VCaP (cell line): ENCODE data around the gene PFKP.

Experiments
- H3K27ac ChIP-seq: fragments of 450-650 bp; 2 replicates; pipeline ENCODE4 v1.5.1; 2017
- TF ChIP-seq, protein P1 (sequence below): fragments of 450-650 bp; conservative IDR thresholded peaks from 2 replicates; pipeline ENCODE4 v1.5.1; 2017; ENCODE audit warnings: mild to moderate bottlenecking, moderate library complexity

PFKP gene

DNA sequence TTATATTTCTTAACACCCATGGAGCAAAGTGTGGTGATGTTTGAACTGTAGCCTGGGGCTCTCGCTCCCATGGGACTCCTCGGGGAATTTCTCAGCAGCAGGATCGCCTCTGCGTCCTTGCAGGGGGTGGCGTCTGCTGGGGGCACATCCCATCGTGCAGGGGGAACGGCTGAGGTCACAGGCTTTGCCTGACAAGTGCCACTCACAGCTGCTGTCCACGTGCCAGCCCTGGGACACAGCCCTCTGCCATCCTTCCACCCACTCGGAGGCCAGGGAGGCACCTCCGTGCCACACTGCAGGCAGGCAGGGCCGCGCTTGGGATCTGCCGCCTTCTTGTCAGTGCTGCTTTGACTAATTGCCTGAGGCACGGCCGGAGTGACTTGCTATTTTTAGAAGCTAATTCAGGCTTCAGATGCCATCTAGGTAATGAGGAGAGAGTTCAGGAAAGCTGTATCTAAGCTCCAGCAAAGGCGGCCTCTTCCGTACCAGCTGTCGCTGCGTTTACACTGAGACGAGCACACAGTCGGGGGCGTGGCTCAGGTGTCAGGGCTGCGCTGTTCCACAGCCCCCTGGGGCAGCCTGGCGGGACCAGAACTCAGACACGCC is 59.5 kb downstream of the PFKP start:
- TF ChIP-seq, protein P1, sequence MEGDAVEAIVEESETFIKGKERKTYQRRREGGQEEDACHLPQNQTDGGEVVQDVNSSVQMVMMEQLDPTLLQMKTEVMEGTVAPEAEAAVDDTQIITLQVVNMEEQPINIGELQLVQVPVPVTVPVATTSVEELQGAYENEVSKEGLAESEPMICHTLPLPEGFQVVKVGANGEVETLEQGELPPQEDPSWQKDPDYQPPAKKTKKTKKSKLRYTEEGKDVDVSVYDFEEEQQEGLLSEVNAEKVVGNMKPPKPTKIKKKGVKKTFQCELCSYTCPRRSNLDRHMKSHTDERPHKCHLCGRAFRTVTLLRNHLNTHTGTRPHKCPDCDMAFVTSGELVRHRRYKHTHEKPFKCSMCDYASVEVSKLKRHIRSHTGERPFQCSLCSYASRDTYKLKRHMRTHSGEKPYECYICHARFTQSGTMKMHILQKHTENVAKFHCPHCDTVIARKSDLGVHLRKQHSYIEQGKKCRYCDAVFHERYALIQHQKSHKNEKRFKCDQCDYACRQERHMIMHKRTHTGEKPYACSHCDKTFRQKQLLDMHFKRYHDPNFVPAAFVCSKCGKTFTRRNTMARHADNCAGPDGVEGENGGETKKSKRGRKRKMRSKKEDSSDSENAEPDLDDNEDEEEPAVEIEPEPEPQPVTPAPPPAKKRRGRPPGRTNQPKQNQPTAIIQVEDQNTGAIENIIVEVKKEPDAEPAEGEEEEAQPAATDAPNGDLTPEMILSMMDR: no peak
- no peak overlapping the region for H3K27ac ChIP-seq

DNA sequence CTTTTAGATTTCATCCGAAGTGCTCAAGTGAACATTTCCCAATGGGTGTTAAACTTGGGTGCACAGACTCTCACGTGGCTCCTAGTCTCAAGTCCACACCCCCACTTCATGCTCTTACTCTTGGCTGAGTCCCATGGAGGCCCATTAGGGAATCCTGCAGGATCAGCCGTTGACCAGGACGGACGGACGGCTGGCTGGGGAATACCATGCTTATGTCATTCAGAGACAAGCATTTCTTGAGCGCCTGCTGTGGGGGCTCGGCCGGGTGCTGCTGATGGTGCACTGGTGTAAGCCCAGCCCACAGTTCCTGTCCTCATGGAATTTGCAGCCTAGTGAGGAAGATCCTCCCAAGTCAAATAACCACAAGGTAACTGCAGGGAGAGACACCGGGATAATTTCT is 60.6 kb downstream of the PFKP start:
- H3K27ac ChIP-seq: no peak overlapping the region

DNA sequence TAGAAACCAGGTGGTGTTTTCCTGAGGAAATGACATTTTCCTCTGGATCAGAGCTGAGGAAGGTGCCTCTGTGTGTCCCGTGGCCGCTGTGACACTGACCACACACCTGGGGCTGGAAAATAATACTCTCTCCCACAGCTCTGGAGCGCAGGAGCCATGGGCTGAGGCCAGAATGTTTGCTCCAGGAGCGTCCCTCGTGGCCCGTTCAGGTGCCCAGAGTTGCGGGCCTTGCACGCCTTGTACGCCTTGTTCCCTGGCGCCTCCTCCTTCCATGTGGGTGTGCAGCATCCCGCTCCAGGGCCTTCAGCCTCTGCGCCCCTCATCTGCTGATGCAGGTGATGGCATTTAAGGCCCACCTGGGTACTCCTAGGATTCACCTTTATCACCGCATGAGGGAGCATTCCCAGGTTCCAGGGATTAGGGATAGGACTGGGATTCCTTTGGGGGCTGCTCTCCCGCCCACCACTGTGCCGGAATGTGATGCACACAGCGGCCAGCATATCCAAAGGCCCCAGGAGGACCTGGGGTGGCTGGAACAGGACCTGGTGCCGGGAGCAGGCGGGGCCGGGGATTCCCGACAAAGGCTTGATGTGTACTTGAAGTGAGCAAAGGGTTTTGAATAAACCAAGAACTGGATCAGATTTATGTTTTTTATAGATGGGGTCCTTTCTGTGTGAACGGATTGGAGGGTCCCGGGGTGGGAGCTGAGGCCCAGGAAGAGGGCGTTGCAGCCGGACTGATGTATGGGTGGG is 61.2 kb downstream of the PFKP start:
- TF ChIP-seq, protein P1: no peak
- no peak overlapping the region; the same call in 1 of the 2 replicates for H3K27ac ChIP-seq

More for the DNA sequence above, 60.6 kb downstream of the PFKP start:
- TF ChIP-seq, protein P1: no peak

DNA sequence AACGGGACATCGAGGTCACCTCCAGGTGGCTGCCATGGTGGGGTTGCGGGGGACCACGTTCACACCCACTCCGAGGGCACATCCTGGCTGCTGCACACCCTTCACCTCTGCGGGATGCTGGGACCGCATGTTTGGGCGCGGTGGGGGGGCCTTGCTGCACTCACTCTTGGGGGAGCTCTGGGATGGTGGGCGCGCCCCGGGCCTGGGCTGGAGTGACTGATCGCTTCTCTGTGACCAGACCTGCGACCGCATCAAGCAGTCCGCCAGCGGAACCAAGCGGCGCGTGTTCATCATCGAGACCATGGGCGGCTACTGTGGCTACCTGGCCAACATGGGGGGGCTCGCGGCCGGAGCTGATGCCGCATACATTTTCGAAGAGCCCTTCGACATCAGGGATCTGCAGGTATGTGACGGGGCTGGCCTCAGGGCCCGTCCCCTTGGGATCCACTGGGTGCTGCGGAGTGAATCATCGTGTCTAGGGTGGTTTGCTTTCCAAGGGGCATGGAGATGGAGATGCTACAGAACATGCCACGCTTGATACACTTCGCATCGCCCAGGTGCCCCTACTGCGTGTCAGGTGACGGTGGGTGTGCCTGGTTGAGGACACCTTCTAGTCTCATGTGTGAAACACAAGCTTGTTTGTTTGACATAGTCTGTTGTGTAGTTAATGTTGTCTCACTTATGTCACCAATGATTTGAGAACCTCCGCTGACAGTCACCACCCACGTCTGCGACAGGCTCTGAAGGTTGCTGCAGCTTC is 62.4 kb downstream of the PFKP start:
- H3K27ac ChIP-seq: peak overlapping the region; percentile 64
- TF ChIP-seq, protein P1: no peak

DNA sequence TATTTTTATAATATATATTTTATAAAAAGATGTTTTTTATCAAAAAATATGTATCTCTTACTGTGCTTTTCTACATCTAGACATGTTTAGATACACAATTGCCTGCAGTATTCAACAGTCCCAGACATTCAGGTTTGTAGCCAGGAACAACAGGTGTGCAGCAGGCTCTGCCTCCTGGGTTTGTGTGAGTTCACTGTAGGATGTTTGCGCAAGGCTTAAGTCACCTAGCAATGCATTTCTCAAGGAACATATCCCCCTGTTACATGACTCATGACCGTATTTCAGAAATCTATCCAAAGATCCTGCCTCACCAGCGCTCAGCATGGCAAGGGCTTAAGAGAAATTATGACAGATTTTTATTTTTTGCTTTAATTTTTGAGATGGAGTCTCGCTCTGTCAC is 63.8 kb downstream of the PFKP start:
- TF ChIP-seq, protein P1: no peak

DNA sequence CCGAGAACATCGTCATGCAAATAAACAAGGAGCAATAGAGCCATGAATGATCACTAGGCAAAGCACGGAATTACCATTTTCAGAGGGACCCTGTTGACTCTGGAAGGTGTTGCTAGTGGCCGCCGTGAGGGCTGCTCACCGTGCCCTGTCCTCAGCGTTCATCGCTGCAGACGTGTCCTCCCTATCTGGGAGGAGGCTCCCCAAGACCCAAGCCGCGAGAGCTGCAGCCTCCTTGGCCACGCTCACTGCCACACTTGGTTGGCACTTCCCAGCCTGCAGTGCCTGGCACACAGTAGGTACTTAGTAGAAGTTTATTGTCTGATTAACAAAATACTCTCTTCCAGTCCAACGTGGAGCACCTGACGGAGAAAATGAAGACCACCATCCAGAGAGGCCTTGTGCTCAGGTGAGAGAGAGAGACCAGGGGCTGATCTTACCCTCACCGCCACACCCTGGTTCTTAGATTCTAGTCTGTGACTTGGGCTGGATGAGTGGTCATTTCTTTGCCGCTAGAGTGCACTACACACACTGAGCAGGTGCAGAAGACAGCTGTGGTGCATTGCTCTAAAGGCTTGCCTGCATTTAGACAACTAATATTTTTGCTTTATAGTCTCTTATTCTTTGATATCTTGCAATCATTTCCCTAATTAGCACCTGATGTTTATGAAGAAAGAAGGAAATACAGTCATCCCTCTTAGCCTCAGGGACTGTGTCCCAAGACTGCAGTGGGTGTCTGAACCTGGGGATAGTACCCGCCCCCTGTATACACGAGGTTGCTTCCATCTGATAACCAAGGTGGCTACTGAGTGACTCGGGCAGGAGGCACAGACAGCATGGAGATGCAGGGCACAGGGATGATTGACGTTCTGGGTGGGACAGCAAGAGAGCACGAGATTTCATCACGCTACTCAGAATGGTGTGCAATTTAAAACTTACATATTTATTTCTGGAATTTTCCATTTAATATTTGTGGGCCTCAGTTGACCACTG is 65.0 kb downstream of the PFKP start:
- peak overlapping the region; percentile 64 for H3K27ac ChIP-seq
- TF ChIP-seq, protein P1: no peak

More for the DNA sequence above, 63.8 kb downstream of the PFKP start:
- peak overlapping the region; percentile 64 for H3K27ac ChIP-seq
